Renal cortex interstitium (tissue), 15 donors: ENCODE results near the gene SRD5A2. TPM values are rescaled to one million over a fixed set of nuclear protein-coding genes. Genes with fewer than 3 reads are reported as not detected.

Source experiments
- DNase-seq, 11 donors: peaks; one replicate each; pipeline ENCODE4 v3.0.0-alpha.2; 2013; ENCODE audit warnings: low read depth in 9 of 11, low spot score in 4 of 11; ENCODE audit errors: extremely low read depth in 1 of 11
- long read RNA-seq, 16 experiments: transcript quantifications; one replicate each; lab custom pipeline, GENCODE V29; 2026
- polyA plus RNA-seq, 3 donors: library from polyadenylated mRNA; unstranded; fragments of 120-200 nt; gene quantifications; one replicate each; pipeline ENCODE4 v1.2.1, GENCODE V29; 2013; ENCODE audit not compliant: insufficient read length in 3 of 3

SRD5A2 gene
- under 1 TPM; 0.06 to 0.10 (median 0.08) TPM for polyA plus RNA-seq
- long read RNA-seq, donor 1, result 0 reads
- long read RNA-seq, donor 2, result 0 reads
- long read RNA-seq, donor 3, result 0 reads
- long read RNA-seq, donor 4, result 0 reads
- long read RNA-seq, donor 5, result 0 reads
- long read RNA-seq, donor 6, result 0 reads
- long read RNA-seq, donor 7, result 0 reads
- long read RNA-seq, donor 8, result 0 reads
- long read RNA-seq, donor 9, result 0 reads
- long read RNA-seq, donor 10, full-length matches to known transcripts, result 1 of 1 reads
- long read RNA-seq, donor 10, partial matches to known transcripts, result 0 of 1 reads
- long read RNA-seq, donor 10, other reads (novel, unspliced or antisense), result 0 of 1 reads
- long read RNA-seq, donor 11, result 0 reads
- long read RNA-seq, donor 12, result 0 reads
- long read RNA-seq, donor 13, result 0 reads
- long read RNA-seq, donor 14, result 0 reads
- long read RNA-seq, donor 15, result 0 reads
- long read RNA-seq, donor 16, result 0 reads

- DNase-seq, result peak in 4 of 11 donors; percentile 1 to 10 (median 5)
Measured at GRCh38 chr2:31580321-31581117, at the start of gene SRD5A2. Gene SRD5A2, minus strand, starts transcription at chr2:31580938. Its CDS starts 38 bp downstream, at chr2:31580900.

GRCh38 chr2:31606509-31606908 is 25.8 kb upstream of the SRD5A2 start:
- DNase-seq, result no peak

- DNase-seq, result no peak
Measured at GRCh38 chr2:31598694-31599093, 18.0 kb upstream of the SRD5A2 start.

- DNase-seq, result no peak
Measured at GRCh38 chr2:31586230-31586629, 5.5 kb upstream of the SRD5A2 start.

- no peak for DNase-seq
Measured at GRCh38 chr2:31581124-31581795, 522 bp upstream of the SRD5A2 start.

- DNase-seq, result no peak
Measured at GRCh38 chr2:31579996-31580320, 780 bp downstream of the SRD5A2 start.

- DNase-seq, result no peak
Measured at GRCh38 chr2:31578316-31578715, 2.4 kb downstream of the SRD5A2 start.

GRCh38 chr2:31577143-31577542 is 3.6 kb downstream of the SRD5A2 start:
- no peak for DNase-seq

- DNase-seq, result no peak
Measured at GRCh38 chr2:31568585-31569201, 12.0 kb downstream of the SRD5A2 start.

GRCh38 chr2:31567679-31568078 is 13.1 kb downstream of the SRD5A2 start:
- DNase-seq, result no peak

- DNase-seq, result no peak
Measured at GRCh38 chr2:31563273-31563839, 17.4 kb downstream of the SRD5A2 start.

GRCh38 chr2:31561823-31562222 is 18.9 kb downstream of the SRD5A2 start:
- no peak for DNase-seq

GRCh38 chr2:31558401-31559295 is 22.1 kb downstream of the SRD5A2 start:
- DNase-seq, result no peak

- DNase-seq, result no peak
Measured at GRCh38 chr2:31556940-31557339, 23.8 kb downstream of the SRD5A2 start.

- DNase-seq, result no peak
Measured at GRCh38 chr2:31555967-31556706, 24.6 kb downstream of the SRD5A2 start.

GRCh38 chr2:31553362-31553761 is 27.4 kb downstream of the SRD5A2 start:
- no peak for DNase-seq

GRCh38 chr2:31547485-31547884 is 33.3 kb downstream of the SRD5A2 start:
- no peak for DNase-seq
